ENCODE measurements around the gene IL22.

Gene IL22

GRCh38 chr12:68233498-68233897, 19.9 kb downstream of the IL22 start:
- Histone ChIP-seq H3K27me3 (replicated peaks; ENCODE audit: control insufficient read depth, insufficient read depth, low read length, poor library complexity, severe bottlenecking) (no peaks in the 10 kb centered on the region), H3K9me3 (ENCODE audit: control insufficient read depth, low read length) (no peaks in the 10 kb centered on the region), H3K36me3 (ENCODE audit: control insufficient read depth, insufficient read depth, low read length) (no peaks in the 10 kb centered on the region), H3K4me1 (ENCODE audit: control insufficient read depth, insufficient read depth, low read length, poor library complexity, severe bottlenecking) (no peaks in the 10 kb centered on the region), H3K27ac (ENCODE audit: insufficient read depth, low read length, poor library complexity, severe bottlenecking) (no peak overlapping the region), H3K4me3 (ENCODE audit: insufficient read depth, low read depth, low read length, poor library complexity, severe bottlenecking) (no peak overlapping the region)
- no peak for DNase-seq

- Histone ChIP-seq H3K36me3 (ENCODE audit: control insufficient read depth, insufficient read depth, low read length) (no peaks in the 10 kb centered on the region), H3K27ac (ENCODE audit: insufficient read depth, low read length, poor library complexity, severe bottlenecking) (no peak overlapping the region), H3K27me3 (replicated peaks; ENCODE audit: control insufficient read depth, insufficient read depth, low read length, poor library complexity, severe bottlenecking) (no peaks in the 10 kb centered on the region), H3K4me3 (ENCODE audit: insufficient read depth, low read depth, low read length, poor library complexity, severe bottlenecking) (no peak overlapping the region), H3K9me3 (ENCODE audit: control insufficient read depth, low read length) (no peaks in the 10 kb centered on the region), H3K4me1 (ENCODE audit: control insufficient read depth, insufficient read depth, low read length, poor library complexity, severe bottlenecking) (no peaks in the 10 kb centered on the region)
- no peak for DNase-seq
Measured at GRCh38 chr12:68231691-68232090, 21.7 kb downstream of the IL22 start.

- H3K9me3 ChIP-seq (ENCODE audit: control insufficient read depth, low read length): no peaks in the 10 kb centered on the region
- H3K27ac ChIP-seq (ENCODE audit: insufficient read depth, low read length, poor library complexity, severe bottlenecking): no peak overlapping the region
- H3K27me3 ChIP-seq (replicated peaks; ENCODE audit: control insufficient read depth, insufficient read depth, low read length, poor library complexity, severe bottlenecking): no peaks in the 10 kb centered on the region
- no peak overlapping the region for H3K4me3 ChIP-seq (ENCODE audit: insufficient read depth, low read depth, low read length, poor library complexity, severe bottlenecking)
- H3K36me3 ChIP-seq (ENCODE audit: control insufficient read depth, insufficient read depth, low read length): no peaks in the 10 kb centered on the region
- DNase-seq: no peak
- no peaks in the 10 kb centered on the region for H3K4me1 ChIP-seq (ENCODE audit: control insufficient read depth, insufficient read depth, low read length, poor library complexity, severe bottlenecking)
Measured at GRCh38 chr12:68231229-68231628, 22.2 kb downstream of the IL22 start.

GRCh38 chr12:68229956-68230355, 23.4 kb downstream of the IL22 start:
- Histone ChIP-seq H3K4me1 (ENCODE audit: control insufficient read depth, insufficient read depth, low read length, poor library complexity, severe bottlenecking) (no peaks in the 10 kb centered on the region), H3K27me3 (replicated peaks; ENCODE audit: control insufficient read depth, insufficient read depth, low read length, poor library complexity, severe bottlenecking) (no peaks in the 10 kb centered on the region), H3K27ac (ENCODE audit: insufficient read depth, low read length, poor library complexity, severe bottlenecking) (no peak overlapping the region), H3K9me3 (ENCODE audit: control insufficient read depth, low read length) (no peaks in the 10 kb centered on the region), H3K4me3 (ENCODE audit: insufficient read depth, low read depth, low read length, poor library complexity, severe bottlenecking) (no peak overlapping the region), H3K36me3 (ENCODE audit: control insufficient read depth, insufficient read depth, low read length) (no peaks in the 10 kb centered on the region)
- no peak for DNase-seq

GRCh38 chr12:68227356-68227755, 26.0 kb downstream of the IL22 start:
- Histone ChIP-seq H3K9me3 (ENCODE audit: control insufficient read depth, low read length) (no peaks in the 10 kb centered on the region), H3K27ac (ENCODE audit: insufficient read depth, low read length, poor library complexity, severe bottlenecking) (no peak overlapping the region), H3K4me3 (ENCODE audit: insufficient read depth, low read depth, low read length, poor library complexity, severe bottlenecking) (no peak overlapping the region), H3K4me1 (ENCODE audit: control insufficient read depth, insufficient read depth, low read length, poor library complexity, severe bottlenecking) (no peaks in the 10 kb centered on the region), H3K27me3 (replicated peaks; ENCODE audit: control insufficient read depth, insufficient read depth, low read length, poor library complexity, severe bottlenecking) (no peaks in the 10 kb centered on the region), H3K36me3 (ENCODE audit: control insufficient read depth, insufficient read depth, low read length) (no peaks in the 10 kb centered on the region)
- no peak for DNase-seq

GRCh38 chr12:68225576-68226476, 27.6 kb downstream of the IL22 start, which contains the start of gene IL26:
IL26 (minus strand) TSS chr12:68225810; CDS start chr12:68225756, 54 bp downstream.
- no peaks in the 10 kb centered on the region for H3K27me3 ChIP-seq (replicated peaks; ENCODE audit: control insufficient read depth, insufficient read depth, low read length, poor library complexity, severe bottlenecking)
- H3K9me3 ChIP-seq (ENCODE audit: control insufficient read depth, low read length): no peaks in the 10 kb centered on the region
- no peak for DNase-seq
- H3K4me1 ChIP-seq (ENCODE audit: control insufficient read depth, insufficient read depth, low read length, poor library complexity, severe bottlenecking): no peaks in the 10 kb centered on the region
- no peak within 1 kb of the TSS for H3K4me3 ChIP-seq (ENCODE audit: insufficient read depth, low read depth, low read length, poor library complexity, severe bottlenecking)
- H3K27ac ChIP-seq (ENCODE audit: insufficient read depth, low read length, poor library complexity, severe bottlenecking): no peak within 1 kb of the TSS
- H3K36me3 ChIP-seq (ENCODE audit: control insufficient read depth, insufficient read depth, low read length): no peaks in the 10 kb centered on the region

- Histone ChIP-seq H3K4me3 (ENCODE audit: insufficient read depth, low read depth, low read length, poor library complexity, severe bottlenecking) (no peak overlapping the region), H3K4me1 (ENCODE audit: control insufficient read depth, insufficient read depth, low read length, poor library complexity, severe bottlenecking) (no peaks in the 10 kb centered on the region), H3K27ac (ENCODE audit: insufficient read depth, low read length, poor library complexity, severe bottlenecking) (no peak overlapping the region), H3K27me3 (replicated peaks; ENCODE audit: control insufficient read depth, insufficient read depth, low read length, poor library complexity, severe bottlenecking) (no peaks in the 10 kb centered on the region), H3K36me3 (ENCODE audit: control insufficient read depth, insufficient read depth, low read length) (no peaks in the 10 kb centered on the region), H3K9me3 (ENCODE audit: control insufficient read depth, low read length) (no peaks in the 10 kb centered on the region)
- no peak for DNase-seq
Measured at GRCh38 chr12:68224613-68225285, 28.7 kb downstream of the IL22 start.

GRCh38 chr12:68223067-68223747, 30.2 kb downstream of the IL22 start:
- peak; percentile 37 to 57 (median 45) for DNase-seq
- no peak overlapping the region for H3K27ac ChIP-seq (ENCODE audit: insufficient read depth, low read length, poor library complexity, severe bottlenecking)
- H3K27me3 ChIP-seq (replicated peaks; ENCODE audit: control insufficient read depth, insufficient read depth, low read length, poor library complexity, severe bottlenecking): no peaks in the 10 kb centered on the region
- H3K4me1 ChIP-seq (ENCODE audit: control insufficient read depth, insufficient read depth, low read length, poor library complexity, severe bottlenecking): no peaks in the 10 kb centered on the region
- no peaks in the 10 kb centered on the region for H3K9me3 ChIP-seq (ENCODE audit: control insufficient read depth, low read length)
- H3K4me3 ChIP-seq (ENCODE audit: insufficient read depth, low read depth, low read length, poor library complexity, severe bottlenecking): no peak overlapping the region
- no peaks in the 10 kb centered on the region for H3K36me3 ChIP-seq (ENCODE audit: control insufficient read depth, insufficient read depth, low read length)

- H3K4me3 ChIP-seq (ENCODE audit: insufficient read depth, low read depth, low read length, poor library complexity, severe bottlenecking): no peak overlapping the region
- no peaks in the 10 kb centered on the region for H3K4me1 ChIP-seq (ENCODE audit: control insufficient read depth, insufficient read depth, low read length, poor library complexity, severe bottlenecking)
- DNase-seq: no peak
- no peaks in the 10 kb centered on the region for H3K9me3 ChIP-seq (ENCODE audit: control insufficient read depth, low read length)
- no peaks in the 10 kb centered on the region for H3K36me3 ChIP-seq (ENCODE audit: control insufficient read depth, insufficient read depth, low read length)
- no peak overlapping the region for H3K27ac ChIP-seq (ENCODE audit: insufficient read depth, low read length, poor library complexity, severe bottlenecking)
- no peaks in the 10 kb centered on the region for H3K27me3 ChIP-seq (replicated peaks; ENCODE audit: control insufficient read depth, insufficient read depth, low read length, poor library complexity, severe bottlenecking)
Measured at GRCh38 chr12:68222326-68222725, 31.1 kb downstream of the IL22 start.

- Histone ChIP-seq H3K9me3 (ENCODE audit: control insufficient read depth, low read length) (no peaks in the 10 kb centered on the region), H3K36me3 (ENCODE audit: control insufficient read depth, insufficient read depth, low read length) (no peaks in the 10 kb centered on the region), H3K27ac (ENCODE audit: insufficient read depth, low read length, poor library complexity, severe bottlenecking) (no peak overlapping the region), H3K4me3 (ENCODE audit: insufficient read depth, low read depth, low read length, poor library complexity, severe bottlenecking) (no peak overlapping the region), H3K27me3 (replicated peaks; ENCODE audit: control insufficient read depth, insufficient read depth, low read length, poor library complexity, severe bottlenecking) (no peaks in the 10 kb centered on the region), H3K4me1 (ENCODE audit: control insufficient read depth, insufficient read depth, low read length, poor library complexity, severe bottlenecking) (no peaks in the 10 kb centered on the region)
- no peak for DNase-seq
Measured at GRCh38 chr12:68221497-68221896, 31.9 kb downstream of the IL22 start.
